GM21576 (cell line): ENCODE measurements around the gene TOE1.

Experiments used
- ATAC-seq: cut with Tn5 transposase; IDR thresholded peaks from one replicate; pipeline ENCODE4 v1.9.1; 2021; ENCODE audit warnings: mild to moderate bottlenecking, moderate library complexity; ENCODE audit not compliant: unreplicated experiment

TOE1 gene

GRCh38 chr1:45326627-45327623, 13.0 kb upstream of the TOE1 start, which contains the start of gene HPDL:
Gene HPDL (plus strand): TSS chr1:45326895. CDS start chr1:45327149, 254 bp downstream.
- no peak for ATAC-seq

DNA sequence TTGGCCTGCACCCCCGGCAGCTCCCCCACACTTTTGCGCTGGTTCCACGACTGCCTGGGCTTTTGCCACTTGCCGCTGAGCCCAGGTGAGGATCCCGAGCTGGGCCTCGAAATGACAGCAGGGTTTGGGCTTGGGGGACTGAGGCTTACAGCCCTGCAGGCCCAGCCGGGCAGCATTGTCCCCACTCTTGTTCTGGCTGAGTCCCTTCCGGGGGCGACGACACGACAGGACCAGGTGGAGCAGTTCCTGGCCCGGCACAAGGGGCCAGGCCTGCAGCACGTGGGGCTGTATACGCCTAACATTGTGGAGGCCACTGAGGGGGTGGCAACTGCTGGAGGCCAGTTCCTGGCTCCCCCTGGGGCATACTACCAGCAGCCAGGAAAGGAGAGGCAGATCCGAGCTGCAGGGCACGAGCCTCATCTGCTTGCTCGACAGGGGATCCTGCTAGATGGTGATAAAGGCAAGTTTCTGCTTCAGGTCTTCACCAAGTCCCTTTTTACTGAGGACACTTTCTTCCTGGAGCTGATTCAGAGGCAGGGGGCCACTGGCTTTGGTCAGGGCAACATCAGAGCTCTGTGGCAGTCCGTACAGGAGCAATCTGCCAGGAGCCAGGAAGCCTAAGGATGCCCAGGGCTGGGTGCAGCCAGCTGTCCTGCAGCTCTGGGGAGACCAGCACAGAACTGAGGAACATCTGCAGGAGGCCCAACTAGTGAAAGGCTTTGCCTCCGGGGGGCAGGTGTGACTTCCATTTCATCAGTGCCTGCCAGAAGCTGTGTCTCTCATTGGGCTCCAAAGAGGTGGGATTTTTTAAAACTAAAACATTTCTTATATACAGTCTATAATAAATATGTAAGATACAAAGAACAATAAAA, 12.1 kb upstream of the TOE1 start:
- no peak for ATAC-seq

GRCh38 chr1:45328680-45329079, 11.3 kb upstream of the TOE1 start:
- ATAC-seq = no peak

DNA sequence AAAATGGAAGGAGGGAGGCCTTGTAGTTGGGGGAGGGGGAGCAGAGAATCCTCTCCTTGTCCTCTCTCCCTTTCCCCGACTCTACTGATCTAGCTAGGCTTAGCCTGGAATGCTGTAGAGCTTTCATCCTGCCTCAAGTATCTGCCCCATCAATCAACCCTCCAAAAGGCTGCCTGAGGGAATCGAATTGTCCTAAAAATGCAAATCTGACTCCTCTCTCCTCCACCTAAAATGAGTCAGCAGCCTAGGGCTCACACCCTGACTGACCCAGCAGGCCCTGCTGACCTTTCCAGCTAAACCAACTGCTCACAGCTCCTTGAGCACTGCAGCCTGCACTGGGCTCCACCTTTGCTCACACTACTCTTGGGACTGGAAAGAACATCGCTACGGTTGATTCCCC, 10.5 kb upstream of the TOE1 start:
- no peak for ATAC-seq

DNA sequence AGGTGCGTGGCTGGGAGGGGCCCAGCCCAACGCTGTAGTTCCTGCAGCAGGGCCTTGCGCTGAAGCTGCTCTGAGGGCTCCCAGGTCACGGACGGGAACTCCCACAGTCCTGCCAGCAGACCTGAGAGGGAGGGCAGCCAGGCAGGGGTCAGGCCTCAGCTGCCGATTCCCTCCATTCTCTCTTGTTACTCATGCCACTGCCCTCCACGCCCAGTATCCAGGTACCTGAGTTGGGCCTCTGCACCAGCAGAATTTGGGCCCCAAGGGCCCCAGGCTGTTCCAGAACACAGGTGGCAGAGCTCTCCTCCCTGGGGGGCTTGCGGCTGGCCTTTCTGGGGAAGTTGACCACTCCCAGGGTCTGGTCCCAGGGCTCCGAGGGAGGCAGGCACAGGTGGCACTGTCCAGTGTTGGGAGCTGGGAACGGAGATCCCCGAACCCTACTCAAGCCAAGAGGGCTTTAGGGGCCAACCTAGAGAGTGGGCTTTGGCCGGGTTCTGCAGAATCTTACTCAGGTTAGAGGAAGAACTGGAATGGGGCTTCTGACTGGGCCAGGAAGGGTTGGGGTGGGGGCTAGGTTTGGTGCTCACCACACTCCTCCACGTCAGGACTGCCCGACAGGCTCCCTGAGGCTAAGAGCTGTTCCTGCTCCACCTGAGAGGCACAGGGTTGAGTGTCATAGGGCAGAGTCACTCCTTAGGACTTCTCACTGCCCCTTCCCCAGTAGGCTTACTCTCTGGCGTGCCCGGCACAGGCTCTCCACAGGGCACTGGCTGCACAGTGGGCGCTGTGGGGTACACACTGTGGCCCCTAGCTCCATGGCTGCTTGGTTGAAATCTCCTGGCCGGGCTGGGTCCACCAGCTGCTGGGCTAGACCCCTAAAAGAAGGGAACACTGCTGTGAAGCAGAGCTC, 8.3 kb upstream of the TOE1 start:
- ATAC-seq = no peak

DNA sequence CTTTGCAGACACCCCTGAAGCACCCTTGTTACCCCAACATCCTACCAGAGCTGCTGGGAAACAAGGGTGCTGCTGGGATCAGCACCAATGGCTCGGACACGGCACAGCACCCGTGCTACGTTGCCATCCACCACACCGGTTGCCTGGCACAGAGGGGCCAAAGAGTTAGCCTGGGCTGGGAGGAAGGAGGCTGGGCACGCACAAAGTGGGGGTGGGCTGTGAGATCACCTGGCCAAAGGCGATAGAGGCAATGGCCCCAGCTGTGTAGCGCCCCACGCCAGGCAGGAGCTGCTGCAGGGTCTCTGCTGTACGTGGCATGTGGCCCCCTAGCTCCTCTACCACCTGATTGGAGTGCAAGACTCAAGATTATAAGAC, 7.6 kb upstream of the TOE1 start:
- ATAC-seq = no peak

DNA sequence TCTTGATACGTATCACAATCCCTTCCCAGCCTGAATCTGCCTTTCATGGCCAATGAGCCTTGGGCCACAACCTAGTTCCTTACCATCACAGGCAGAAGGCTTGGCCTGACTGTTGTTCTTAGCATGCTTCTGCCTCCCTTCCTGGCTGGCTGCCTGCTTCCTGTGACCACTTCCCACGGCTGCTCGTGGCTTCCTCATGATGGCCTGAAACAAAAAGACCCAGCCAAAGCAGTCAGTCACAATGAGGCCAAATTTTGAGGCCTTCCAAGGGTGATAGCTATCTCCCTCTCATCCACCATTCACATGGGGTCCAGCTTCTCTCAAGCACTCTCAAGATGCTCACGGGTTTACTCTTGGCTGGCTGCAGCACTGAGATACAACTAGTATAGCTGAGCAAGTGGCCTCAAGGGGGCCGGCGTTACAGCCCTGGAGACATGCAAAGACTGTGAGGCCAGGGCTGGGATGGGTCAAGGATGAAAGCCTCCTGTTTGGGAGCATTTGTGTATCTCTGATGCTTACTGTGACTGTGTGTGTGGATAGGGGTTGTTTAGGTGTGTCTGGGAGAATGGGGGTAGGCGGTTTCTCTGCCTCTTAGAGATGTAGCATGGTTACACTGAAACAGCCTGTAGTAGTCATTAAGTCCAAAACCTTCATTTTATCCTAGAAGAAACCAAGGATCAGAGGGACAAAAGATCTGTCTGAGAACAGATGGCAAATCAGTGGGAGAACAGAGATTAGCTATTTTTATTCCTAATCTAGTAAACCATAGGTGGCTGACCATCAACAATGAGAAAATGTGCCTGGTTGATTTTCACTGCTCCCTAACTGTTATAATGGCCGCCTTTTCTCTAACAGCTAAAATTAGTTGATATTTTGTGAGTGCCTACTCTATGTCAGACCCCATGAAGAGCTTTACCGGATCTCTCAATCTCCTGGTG, 5.4 kb upstream of the TOE1 start:
- no peak for ATAC-seq

GRCh38 chr1:45335855-45336324, 4.1 kb upstream of the TOE1 start:
- ATAC-seq = no peak

DNA sequence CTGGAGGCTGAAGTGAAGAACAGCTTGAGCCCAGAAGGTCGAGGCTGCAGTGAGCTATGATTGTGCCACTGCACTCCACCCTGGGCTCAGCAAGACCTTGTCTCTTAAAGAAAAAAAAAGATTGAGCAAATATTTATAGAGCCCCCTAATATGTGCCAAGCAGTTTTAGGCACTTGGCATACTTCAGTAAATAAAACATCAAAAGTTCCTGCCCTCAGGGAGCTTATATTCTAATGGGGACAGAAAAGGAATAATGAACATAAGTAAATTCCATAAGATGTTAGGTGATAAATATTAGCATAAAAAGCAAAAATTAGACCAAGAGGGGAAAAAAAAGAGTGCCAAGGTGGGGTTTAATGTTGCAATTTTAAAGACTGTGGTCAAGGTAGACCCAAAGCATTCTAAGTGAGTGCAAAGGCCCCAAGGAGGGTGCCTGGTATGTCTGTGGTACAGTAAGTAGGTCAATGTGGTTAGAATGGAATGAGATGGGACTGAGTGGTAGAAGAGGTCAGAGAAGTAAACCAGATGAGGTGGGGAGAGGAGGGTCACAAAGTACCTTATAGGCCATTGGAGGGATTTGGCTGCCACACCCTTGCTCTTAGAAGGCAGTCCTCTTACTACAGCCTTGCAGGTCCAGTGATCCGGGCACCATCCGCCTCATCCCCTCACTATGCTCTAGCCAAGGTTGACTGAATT, 2.2 kb upstream of the TOE1 start:
- ATAC-seq = no peak

- ATAC-seq = peak; percentile 3
Measured at GRCh38 chr1:45340816-45341466, 971 bp downstream of the TOE1 start.

GRCh38 chr1:45344499-45344898, 4.5 kb downstream of the TOE1 start:
- no peak for ATAC-seq

DNA sequence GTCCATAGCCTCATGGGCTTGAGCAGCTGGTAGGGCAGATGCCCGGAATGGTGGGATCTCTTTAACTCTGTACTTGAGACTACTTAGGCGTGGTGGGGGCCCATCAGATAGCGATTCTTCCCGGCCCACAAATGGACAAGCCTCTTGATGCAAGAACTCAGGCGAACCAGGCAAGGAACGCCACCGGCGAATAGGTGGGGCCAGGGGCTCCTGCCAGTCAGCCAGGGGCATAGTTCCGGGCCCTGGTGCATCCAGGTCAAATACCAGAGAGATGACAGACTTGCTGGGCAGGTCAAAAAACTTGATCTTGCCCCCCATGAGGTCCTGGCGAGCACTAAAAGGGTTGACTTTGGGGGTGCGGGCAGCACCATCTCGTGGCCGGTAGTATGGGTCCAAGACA, 5.0 kb downstream of the TOE1 start:
- no peak for ATAC-seq

- ATAC-seq = no peak
Measured at GRCh38 chr1:45346473-45346872, 6.5 kb downstream of the TOE1 start.

GRCh38 chr1:45348020-45348419, 8.1 kb downstream of the TOE1 start:
- ATAC-seq = no peak

DNA sequence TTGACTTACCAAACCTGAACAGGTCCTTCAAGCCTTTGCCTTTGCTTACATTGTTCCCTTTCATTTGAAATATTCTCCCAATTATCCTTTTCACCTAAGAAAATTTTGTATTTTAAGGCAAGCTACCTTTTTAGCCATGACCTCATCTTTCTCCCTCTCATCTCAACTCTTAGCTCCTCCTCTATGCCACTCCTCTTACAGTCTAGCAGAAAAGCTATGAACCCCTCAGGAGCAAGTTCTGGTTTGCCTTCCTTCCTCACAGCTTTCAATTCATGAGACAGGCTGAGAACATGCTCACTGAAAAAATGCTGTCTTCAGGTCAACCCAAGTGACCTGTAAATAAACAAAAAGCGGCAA, 8.6 kb downstream of the TOE1 start:
- no peak for ATAC-seq

DNA sequence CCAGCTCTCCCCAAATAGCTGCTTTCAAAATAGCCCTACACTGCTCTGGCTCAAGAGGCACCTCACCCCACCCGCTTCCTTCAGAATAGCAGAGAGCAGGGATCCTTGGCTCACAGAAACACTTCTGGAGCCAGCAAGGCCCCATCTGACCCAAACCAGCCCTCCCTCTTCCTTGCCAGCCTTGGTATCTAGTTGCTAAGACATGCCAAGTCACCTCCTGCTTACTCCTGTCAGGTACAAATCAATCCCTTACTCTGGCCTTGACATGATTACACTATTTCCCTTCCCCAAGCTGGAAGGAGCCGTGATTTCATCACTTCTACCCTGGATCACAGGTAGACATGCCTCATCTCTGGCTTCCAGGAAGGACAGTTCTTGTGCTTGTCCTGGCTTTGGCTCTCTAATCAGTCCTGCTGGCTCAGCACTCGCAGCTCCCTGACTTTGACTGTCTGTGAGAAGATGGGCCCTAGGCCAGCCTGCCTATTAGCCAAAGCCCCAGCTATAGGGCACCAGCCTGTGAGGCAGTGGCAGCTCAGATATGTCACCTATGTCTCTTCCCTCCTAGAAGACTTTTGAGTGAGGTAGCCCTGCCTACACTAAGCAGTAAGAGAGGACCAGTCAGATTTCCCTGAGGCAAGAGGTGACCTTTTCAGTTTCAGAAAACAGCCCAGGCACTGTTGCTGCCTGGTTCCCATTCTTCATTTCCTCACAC, 9.2 kb downstream of the TOE1 start:
- no peak for ATAC-seq

- no peak for ATAC-seq
Measured at GRCh38 chr1:45351508-45351907, 11.5 kb downstream of the TOE1 start.

DNA sequence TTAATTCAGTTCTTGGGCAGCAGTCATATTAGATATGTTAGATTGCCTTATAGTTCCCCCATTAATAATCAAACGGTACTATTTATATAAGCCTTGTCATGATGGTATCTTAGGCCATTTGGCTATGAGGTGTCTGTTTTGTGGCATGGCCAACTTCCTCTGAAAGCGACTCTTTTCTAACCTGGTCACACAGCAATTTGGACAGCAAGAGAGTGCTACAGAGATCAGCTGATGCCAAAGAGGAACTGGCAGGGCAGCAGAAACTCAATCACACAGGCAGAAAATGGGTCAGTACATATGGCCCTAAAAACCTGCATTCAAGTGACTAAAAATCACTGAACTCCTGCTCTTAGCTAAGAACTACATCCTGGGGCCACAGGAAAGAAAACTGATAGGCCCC, 13.7 kb downstream of the TOE1 start:
- no peak for ATAC-seq
